ENCODE results near the gene CDK15.

GRCh38 chr2:201797175-201797840 is 9.0 kb upstream of the CDK15 start:
- TF ChIP-seq POLR2AphosphoS5 (IDR thresholded peaks at IDR 0.05; ENCODE audit: low read depth, low read length) (no peak), CTCF (IDR thresholded peaks at IDR 0.05) (no peak), SIN3A (IDR thresholded peaks at IDR 0.05; ENCODE audit: borderline replicate concordance, insufficient read depth, low read depth, low read length) (no peak), TCF7L2 (IDR thresholded peaks at IDR 0.05; ENCODE audit: low read depth, low read length) (no peak), REST (IDR thresholded peaks at IDR 0.05; ENCODE audit: insufficient read depth in 1 of 2, low read depth in 2 of 2, low read length in 1 of 2) (no peak)

Data from Panc1 (cell line).